Measurements from ENCODE around the gene ARL14EPL.

The ARL14EPL gene

GRCh38 chr5:116032094-116032517 is at the start of gene ARL14EPL:
TSS of gene ARL14EPL (plus strand) at chr5:116032472. CDS start at chr5:116051466, 18,994 bp downstream.
- in situ Hi-C loops (cut with HindIII; ENCODE audit: low sequenced_read_pairs): no loop called here

GRCh38 chr5:115983519-115983918 is 48.8 kb upstream of the ARL14EPL start:
- in situ Hi-C loops (cut with HindIII; ENCODE audit: low sequenced_read_pairs): no loop called here

- in situ Hi-C loops (cut with HindIII; ENCODE audit: low sequenced_read_pairs): no loop called here
Observed at GRCh38 chr5:115985802-115986757, 46.2 kb upstream of the ARL14EPL start.

GRCh38 chr5:115988002-115988401 is 44.3 kb upstream of the ARL14EPL start:
- in situ Hi-C loops (cut with HindIII; ENCODE audit: low sequenced_read_pairs): no loop called here

- in situ Hi-C loops (cut with HindIII; ENCODE audit: low sequenced_read_pairs): no loop called here
Observed at GRCh38 chr5:115992848-115993350, 39.4 kb upstream of the ARL14EPL start.

GRCh38 chr5:115995351-115995750 is 36.9 kb upstream of the ARL14EPL start:
- in situ Hi-C loops (cut with HindIII; ENCODE audit: low sequenced_read_pairs): no loop called here

GRCh38 chr5:116002116-116002906 is 30.0 kb upstream of the ARL14EPL start:
- in situ Hi-C loops (cut with HindIII; ENCODE audit: low sequenced_read_pairs): no loop called here

GRCh38 chr5:116004248-116004647 is 28.0 kb upstream of the ARL14EPL start:
- in situ Hi-C loops (cut with HindIII; ENCODE audit: low sequenced_read_pairs): no loop called here

- in situ Hi-C loops (cut with HindIII; ENCODE audit: low sequenced_read_pairs): no loop called here
Observed at GRCh38 chr5:116009806-116010205, 22.5 kb upstream of the ARL14EPL start.

- in situ Hi-C loops (cut with HindIII; ENCODE audit: low sequenced_read_pairs): no loop called here
Observed at GRCh38 chr5:116011046-116011445, 21.2 kb upstream of the ARL14EPL start.

- in situ Hi-C loops (cut with HindIII; ENCODE audit: low sequenced_read_pairs): no loop called here
Observed at GRCh38 chr5:116013207-116013785, 19.0 kb upstream of the ARL14EPL start.

GRCh38 chr5:116013936-116014335 is 18.3 kb upstream of the ARL14EPL start:
- in situ Hi-C loops (cut with HindIII; ENCODE audit: low sequenced_read_pairs): no loop called here

GRCh38 chr5:116023619-116024018 is 8.7 kb upstream of the ARL14EPL start:
- in situ Hi-C loops (cut with HindIII; ENCODE audit: low sequenced_read_pairs): no loop called here

- in situ Hi-C loops (cut with HindIII; ENCODE audit: low sequenced_read_pairs): no loop called here
Observed at GRCh38 chr5:116025866-116026265, 6.4 kb upstream of the ARL14EPL start.

GRCh38 chr5:116032991-116033390 is 719 bp downstream of the ARL14EPL start:
- in situ Hi-C loops (cut with HindIII; ENCODE audit: low sequenced_read_pairs): no loop called here

GRCh38 chr5:116035123-116035522 is 2.9 kb downstream of the ARL14EPL start:
- in situ Hi-C loops (cut with HindIII; ENCODE audit: low sequenced_read_pairs): no loop called here

GRCh38 chr5:116037236-116037822 is 5.1 kb downstream of the ARL14EPL start:
- in situ Hi-C loops (cut with HindIII; ENCODE audit: low sequenced_read_pairs): no loop called here

GRCh38 chr5:116038817-116039216 is 6.5 kb downstream of the ARL14EPL start:
- in situ Hi-C loops (cut with HindIII; ENCODE audit: low sequenced_read_pairs): no loop called here

- in situ Hi-C loops (cut with HindIII; ENCODE audit: low sequenced_read_pairs): no loop called here
Observed at GRCh38 chr5:116042375-116042774, 10.1 kb downstream of the ARL14EPL start.

GRCh38 chr5:116044073-116044472 is 11.8 kb downstream of the ARL14EPL start:
- in situ Hi-C loops (cut with HindIII; ENCODE audit: low sequenced_read_pairs): no loop called here

GRCh38 chr5:116045821-116046220 is 13.5 kb downstream of the ARL14EPL start:
- in situ Hi-C loops (cut with HindIII; ENCODE audit: low sequenced_read_pairs): no loop called here

Measured in DLD1 (cell line).